D721Med (cell line): ENCODE data around the gene PDIA5.

Source experiments
- DNase-seq: peaks from one replicate; pipeline ENCODE4 v3.0.0; 2011; ENCODE audit warnings: low spot score; ENCODE audit not compliant: insufficient read length
- FAIRE-seq: peaks from 2 replicates; lab custom pipeline; 2011; peaks lifted over from hg19 to GRCh38; lab: Jason Lieb, UNC
- TF ChIP-seq, protein P1 (sequence below): IDR thresholded peaks from 2 replicates; pipeline ENCODE4 v1.5.1; 2012; ENCODE audit warnings: mild to moderate bottlenecking, control low read depth; ENCODE audit not compliant: insufficient read depth; ENCODE audit errors: missing control alignments

Gene PDIA5

DNA sequence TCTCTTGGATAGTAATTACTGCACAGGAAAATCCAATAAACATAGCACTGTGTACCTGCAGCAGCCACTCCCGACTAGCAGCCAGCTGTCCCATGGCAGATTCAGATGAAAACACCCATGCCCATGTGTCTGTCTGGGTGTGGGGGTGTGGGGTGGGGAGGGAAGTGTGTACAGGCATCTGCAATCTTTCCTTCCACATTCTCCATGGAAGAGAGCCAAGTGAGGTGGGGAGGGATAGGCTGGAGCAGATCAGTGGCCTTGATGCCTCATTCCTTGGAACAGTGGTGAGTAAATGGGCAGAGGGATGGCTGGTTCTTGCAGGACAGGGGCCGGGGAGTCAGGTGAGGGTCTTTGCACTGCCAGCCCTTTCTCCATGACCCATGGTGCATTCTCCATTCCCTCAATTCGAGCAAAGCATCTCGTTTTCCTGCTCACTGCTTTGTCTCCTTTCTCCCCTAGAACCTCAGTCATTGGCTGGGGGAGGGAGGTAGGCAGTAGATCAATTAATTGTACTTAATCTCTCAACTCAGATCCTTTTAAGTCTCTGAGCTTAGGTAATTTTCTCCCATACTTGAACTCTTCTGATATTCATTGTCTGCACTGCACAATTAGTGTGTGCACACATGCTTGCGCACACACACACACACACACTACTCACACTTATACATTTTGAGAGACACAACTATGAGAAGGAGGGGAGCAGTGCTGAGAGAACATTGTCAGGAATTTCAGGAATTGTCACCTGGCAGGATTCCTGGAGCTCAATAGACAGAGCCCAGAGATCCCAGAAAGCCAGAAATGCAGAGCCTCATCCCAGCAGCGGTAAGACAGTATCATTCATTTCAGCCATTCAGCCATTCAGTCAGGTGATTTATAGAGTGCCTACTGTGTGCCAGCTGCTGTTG is 31.9 kb downstream of the PDIA5 start:
- DNase-seq (no peak), FAIRE-seq (peak; percentile 63)
- TF ChIP-seq, protein P1, sequence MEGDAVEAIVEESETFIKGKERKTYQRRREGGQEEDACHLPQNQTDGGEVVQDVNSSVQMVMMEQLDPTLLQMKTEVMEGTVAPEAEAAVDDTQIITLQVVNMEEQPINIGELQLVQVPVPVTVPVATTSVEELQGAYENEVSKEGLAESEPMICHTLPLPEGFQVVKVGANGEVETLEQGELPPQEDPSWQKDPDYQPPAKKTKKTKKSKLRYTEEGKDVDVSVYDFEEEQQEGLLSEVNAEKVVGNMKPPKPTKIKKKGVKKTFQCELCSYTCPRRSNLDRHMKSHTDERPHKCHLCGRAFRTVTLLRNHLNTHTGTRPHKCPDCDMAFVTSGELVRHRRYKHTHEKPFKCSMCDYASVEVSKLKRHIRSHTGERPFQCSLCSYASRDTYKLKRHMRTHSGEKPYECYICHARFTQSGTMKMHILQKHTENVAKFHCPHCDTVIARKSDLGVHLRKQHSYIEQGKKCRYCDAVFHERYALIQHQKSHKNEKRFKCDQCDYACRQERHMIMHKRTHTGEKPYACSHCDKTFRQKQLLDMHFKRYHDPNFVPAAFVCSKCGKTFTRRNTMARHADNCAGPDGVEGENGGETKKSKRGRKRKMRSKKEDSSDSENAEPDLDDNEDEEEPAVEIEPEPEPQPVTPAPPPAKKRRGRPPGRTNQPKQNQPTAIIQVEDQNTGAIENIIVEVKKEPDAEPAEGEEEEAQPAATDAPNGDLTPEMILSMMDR = no peak

DNA sequence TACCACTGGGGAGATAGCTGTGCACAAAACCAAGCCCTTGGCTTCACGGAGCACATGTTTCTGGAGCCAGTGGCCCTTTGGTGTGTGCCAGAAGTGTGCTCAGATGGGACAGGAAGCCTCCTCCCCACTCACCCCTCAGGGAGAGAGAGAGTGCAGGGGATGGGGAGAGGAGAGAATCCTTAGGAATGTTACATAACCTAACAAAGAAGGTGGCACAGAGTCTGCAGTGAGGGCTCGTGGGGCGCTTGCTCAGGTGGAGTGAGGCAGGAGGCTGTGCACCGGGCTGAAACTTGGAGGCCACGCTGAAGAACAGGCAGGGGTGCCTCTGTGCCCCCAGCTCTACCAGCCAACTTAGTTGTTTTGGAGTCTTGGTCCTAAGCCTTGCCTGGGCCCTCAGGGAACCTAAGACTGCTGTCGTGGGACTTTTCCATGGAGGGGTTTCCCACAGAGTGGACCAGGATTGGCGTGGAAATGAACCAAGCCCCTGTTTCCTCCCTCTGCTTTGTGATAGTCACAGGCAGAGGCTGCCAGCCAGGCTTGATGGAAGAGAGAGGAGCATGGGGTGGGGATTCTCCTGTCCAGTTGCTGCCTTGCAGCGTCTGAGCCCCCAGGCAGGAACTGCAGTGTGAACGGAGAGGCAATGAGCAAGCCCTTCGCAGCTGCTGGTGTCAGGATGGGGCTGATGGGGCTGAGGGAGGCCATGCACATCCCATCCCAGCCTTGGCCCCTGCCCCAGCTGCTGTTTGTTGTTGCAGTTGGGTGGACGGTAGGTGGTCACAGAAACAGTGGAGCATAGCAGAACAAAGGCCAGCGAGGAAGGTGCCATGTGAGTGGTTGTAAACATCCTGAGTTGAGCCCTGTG is 32.7 kb downstream of the PDIA5 start:
- DNase-seq (no peak), FAIRE-seq (no peak)
- TF ChIP-seq, protein P1 = no peak

DNA sequence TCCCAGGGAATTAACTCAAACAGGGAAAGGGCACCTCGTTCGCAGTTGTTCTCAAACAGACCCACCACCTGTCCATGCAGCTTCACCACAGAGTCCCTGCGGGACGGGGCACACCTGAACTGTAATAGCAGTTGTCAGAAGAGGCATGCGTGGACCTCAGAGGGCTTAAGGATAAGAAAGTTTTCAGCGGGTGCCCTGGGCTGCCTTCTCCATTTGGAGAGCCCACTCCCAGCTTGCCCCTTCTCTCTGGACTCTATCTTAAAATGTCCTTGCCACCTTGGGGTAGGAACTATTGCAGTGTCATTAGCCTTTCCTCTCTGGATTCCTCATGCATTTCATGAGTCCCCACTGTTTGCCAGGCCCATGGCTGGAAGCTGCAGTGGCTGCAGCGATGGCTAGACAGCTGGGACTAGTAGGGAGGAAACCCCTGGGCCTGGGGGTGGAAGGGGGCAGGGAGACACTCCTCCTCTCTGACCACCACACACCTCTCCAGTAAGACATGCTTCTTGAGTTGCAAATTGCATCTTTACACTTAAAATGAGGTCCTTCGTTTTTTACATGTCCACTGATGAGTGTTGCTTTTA is 33.5 kb downstream of the PDIA5 start:
- TF ChIP-seq, protein P1 = no peak
- DNase-seq (no peak), FAIRE-seq (no peak)

DNA sequence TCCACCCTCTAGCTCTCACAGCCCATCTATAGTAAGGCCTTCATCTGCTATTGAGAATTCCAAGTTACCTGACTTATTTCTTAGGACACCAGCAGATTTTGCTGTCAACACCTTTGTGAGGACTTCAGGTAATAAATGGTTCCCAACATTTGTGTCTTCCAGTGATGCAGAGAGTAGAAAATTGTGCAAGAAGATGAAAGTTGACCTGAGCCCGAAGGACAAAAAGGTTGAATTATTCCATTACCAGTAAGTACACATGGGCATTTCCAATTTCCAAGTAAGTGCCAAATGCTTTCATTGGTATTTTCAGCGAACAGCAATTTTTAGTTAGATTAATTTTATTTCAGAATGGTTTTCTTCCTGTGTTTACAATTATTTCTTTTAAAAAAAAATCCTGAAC is 35.4 kb downstream of the PDIA5 start:
- TF ChIP-seq, protein P1 = no peak
- DNase-seq (no peak), FAIRE-seq (no peak)

DNA sequence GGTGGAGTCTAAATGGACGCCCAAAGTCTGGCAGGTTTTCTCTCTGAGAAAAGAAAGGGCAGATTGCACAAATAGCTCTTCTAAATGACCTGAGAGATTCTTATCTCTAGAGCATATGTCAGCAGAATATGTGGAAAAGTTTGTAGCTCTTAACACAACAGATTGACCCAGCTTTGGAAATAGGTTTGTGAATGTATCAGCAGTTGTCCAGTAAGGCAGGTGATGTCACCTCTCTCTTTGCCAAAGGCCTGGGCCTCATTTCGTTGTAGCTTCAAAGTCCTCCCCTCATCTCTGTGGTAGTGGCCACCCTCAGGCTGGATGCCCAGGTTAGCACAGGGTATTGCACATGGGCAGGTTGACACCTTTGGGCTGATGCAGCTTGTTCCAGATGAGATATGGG is 36.0 kb downstream of the PDIA5 start:
- DNase-seq = no peak
- TF ChIP-seq, protein P1 = no peak
- no peak for FAIRE-seq

DNA sequence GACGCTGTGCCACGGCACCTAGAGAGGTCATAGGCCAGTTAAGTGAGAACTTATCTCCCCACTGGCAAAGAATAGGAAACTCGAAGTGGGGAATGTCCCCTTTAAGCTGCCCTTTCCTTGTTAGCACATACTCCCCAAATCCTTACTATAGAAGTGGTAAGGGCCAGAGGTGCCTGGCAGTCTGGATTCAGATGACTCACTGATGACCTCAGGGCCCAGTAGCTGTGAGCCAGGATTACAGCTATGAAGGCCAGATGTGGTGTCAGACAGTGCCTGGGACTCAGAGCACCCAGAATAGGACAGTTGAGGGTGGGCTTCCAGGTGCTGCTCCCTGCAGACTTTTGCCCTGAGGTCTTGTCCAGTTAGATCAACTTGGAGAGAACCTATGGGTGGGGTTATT is 37.7 kb downstream of the PDIA5 start:
- TF ChIP-seq, protein P1 = no peak
- DNase-seq = no peak
- FAIRE-seq = no peak
